Immature natural killer cell (primary cell): Measurements from ENCODE around the gene GLI3. TPM values are rescaled to one million over a fixed set of nuclear protein-coding genes. Genes with fewer than 3 reads are reported as not detected.

Source experiments
- DNase-seq, 3 donors: peaks; one replicate each; pipeline ENCODE4 v3.0.0; 2022; ENCODE audit warnings: mixed read lengths in 1 of 3
- H3K27ac Mint-ChIP-seq, 6 donors: one replicate each; pipeline ENCODE4 v1.8.0; 2020; ENCODE audit warnings: mixed read lengths in 6 of 6, mild to moderate bottlenecking in 5 of 6, inconsistent platforms in 4 of 6, moderate library complexity in 3 of 6
- H3K27me3 Mint-ChIP-seq, 3 donors: one replicate each; pipeline ENCODE4 v1.8.0; 2020 to 2021; ENCODE audit warnings: low read depth in 3 of 3, mild to moderate bottlenecking in 3 of 3, mixed read lengths in 3 of 3, moderate library complexity in 3 of 3, inconsistent platforms in 1 of 3
- H3K36me3 Mint-ChIP-seq, 3 donors: one replicate each; pipeline ENCODE4 v1.8.0; 2020; ENCODE audit warnings: mixed read lengths in 3 of 3, inconsistent platforms in 2 of 3, mild to moderate bottlenecking in 2 of 3
- H3K4me1 Mint-ChIP-seq, 2 donors: one replicate each; pipeline ENCODE4 v1.8.0; 2020; ENCODE audit warnings: inconsistent platforms in 2 of 2, mild to moderate bottlenecking in 2 of 2, mixed read lengths in 2 of 2, moderate library complexity in 1 of 2
- H3K4me3 Mint-ChIP-seq, 5 donors: one replicate each; pipeline ENCODE4 v1.8.0; 2020; ENCODE audit warnings: mild to moderate bottlenecking in 5 of 5, mixed read lengths in 5 of 5, inconsistent platforms in 3 of 5, moderate library complexity in 3 of 5
- H3K9me3 Mint-ChIP-seq, 6 donors: one replicate each; pipeline ENCODE4 v1.8.0; 2020; ENCODE audit warnings: mild to moderate bottlenecking in 6 of 6, mixed read lengths in 6 of 6, inconsistent platforms in 4 of 6, moderate library complexity in 3 of 6
- polyA plus RNA-seq, 3 donors: library from polyadenylated mRNA; unstranded; fragments of 300-500 nt; fragmentation: Illumina TruSeq; gene quantifications; one replicate each; pipeline ENCODE4 v1.2.3, GENCODE V29; 2021

Gene GLI3
- polyA plus RNA-seq, 3 donors from 2014 or later = 0.63 to 1.6 TPM; not detected in 1

DNA sequence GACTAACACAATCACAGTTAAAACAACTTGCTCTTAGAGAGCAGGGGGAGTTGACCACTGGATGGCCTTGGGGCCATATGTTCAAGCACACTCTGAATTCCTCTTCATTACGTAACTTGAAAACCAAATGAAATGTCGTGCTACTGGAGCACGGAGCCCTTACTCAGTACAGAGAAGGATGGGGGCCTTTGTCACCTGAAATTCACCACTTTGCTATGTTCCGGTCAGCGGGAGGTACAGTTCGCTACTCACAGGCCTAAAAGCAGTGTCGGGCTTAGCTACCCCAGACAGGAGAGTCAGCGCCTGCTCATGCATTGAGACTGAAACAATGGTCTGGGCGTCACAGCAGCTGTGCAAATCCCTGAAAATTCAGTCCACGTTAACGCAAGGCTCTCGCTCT, 39.6 kb downstream of the GLI3 start:
- Mint-ChIP-seq H3K4me3 (no peak overlapping the region), H3K27ac (no peak overlapping the region), H3K36me3 (no peaks in the 10 kb centered on the region), H3K9me3 (no peaks in the 10 kb centered on the region), H3K27me3 (no peaks in the 10 kb centered on the region), H3K4me1 (peaks cover 19 to 23% of the 10 kb centered on the region in 2 donors)
- DNase-seq = no peak

DNA sequence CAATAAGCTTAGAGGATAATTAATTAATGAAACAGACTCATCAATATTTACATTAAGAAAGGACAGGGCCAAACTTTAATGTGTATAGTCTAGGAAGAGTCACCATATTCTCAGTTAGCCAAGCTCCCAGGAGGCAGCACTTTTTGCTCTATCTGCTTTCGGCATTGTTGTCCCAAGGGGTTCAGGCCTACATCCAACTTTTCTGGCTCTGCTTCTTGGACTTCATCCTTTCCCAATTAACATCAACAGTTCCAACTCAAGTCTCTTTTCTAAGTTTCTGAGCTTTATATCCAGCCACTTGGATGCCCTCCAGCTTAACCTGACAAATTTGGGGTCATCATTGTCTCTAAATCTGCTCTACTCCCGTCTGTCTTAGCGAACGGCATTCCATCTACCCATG, 42.8 kb downstream of the GLI3 start:
- Mint-ChIP-seq H3K9me3 (no peaks in the 10 kb centered on the region), H3K36me3 (no peaks in the 10 kb centered on the region), H3K4me3 (peak overlapping the region in 3 of 5 donors; percentile 61 to 65 (median 62)), H3K27ac (peak overlapping the region in 3 of 6 donors; percentile 25 to 76 (median 65)), H3K4me1 (peaks cover 19 to 26% of the 10 kb centered on the region in 2 donors), H3K27me3 (no peaks in the 10 kb centered on the region)
- no peak for DNase-seq

- no peak for DNase-seq
- no peaks in the 10 kb centered on the region for H3K36me3 Mint-ChIP-seq
These were observed 43.4 kb downstream of the GLI3 start for GRCh38 chr7:42193471-42194129.

DNA sequence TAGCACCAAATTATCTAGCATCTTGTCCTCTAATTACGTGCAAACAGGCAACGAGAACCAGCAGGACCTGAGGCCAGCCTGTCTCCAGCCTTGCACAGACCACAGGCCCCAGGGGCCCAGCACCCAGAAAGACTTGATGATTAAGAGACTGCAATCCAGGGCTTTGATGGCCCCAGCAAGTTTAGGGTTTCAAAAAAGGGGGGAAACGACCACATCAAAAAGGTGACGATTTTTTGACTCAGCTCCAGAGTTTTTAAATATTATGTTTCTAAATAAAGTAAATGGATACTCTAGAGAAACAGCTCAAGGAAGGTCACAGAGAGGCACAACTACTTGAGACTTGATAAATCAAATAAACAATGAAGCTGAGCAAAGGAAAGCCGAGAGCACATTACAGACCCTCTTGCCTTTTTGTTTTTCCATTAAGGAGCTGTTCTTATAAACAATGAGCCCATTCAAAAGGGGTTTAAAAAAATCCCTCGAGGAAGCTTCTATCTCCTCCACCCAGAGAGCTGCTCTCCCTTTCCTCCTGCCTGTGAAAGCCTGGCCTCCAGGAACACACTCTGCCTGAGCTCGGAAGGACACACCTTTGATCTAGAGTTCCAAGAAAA, 44.1 kb downstream of the GLI3 start:
- H3K4me1 Mint-ChIP-seq = peaks cover 19 to 23% of the 10 kb centered on the region in 2 donors
- H3K27me3 Mint-ChIP-seq = no peaks in the 10 kb centered on the region
- no peaks in the 10 kb centered on the region for H3K36me3 Mint-ChIP-seq
- no peak for DNase-seq
- H3K27ac Mint-ChIP-seq = peak overlapping the region in 1 of 6 donors; percentile 32
- no peaks in the 10 kb centered on the region for H3K9me3 Mint-ChIP-seq
- peak overlapping the region in 1 of 5 donors; percentile 16 for H3K4me3 Mint-ChIP-seq

More at GRCh38 chr7:42193471-42194129, 43.4 kb downstream of the GLI3 start:
- peaks cover 19 to 25% of the 10 kb centered on the region in 2 donors for H3K4me1 Mint-ChIP-seq
- peak overlapping the region in 4 of 6 donors; percentile 0 to 76 (median 19) for H3K27ac Mint-ChIP-seq
- no peaks in the 10 kb centered on the region for H3K27me3 Mint-ChIP-seq
- H3K9me3 Mint-ChIP-seq = no peaks in the 10 kb centered on the region
- peak overlapping the region in 4 of 5 donors; percentile 61 to 65 (median 64) for H3K4me3 Mint-ChIP-seq

DNA sequence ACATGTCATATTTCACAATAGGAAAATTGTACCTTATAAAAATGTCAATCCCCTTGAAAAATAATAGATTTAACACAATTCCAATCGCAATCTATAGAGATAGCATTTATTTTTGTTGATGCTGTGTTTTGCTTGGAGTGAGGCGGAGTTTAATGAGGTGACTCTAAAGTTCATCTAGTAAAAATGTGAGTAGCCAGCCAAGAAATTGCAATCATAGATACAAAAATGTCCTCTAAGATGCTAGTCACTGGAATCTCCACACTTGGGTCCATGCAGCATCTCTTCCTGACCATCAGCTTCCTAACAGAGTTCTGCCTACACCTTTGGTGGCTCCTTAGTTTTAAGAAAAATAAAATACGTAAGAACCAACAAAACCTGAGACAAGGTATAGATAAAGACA, 44.9 kb downstream of the GLI3 start:
- no peak overlapping the region for H3K27ac Mint-ChIP-seq
- H3K4me3 Mint-ChIP-seq = no peak overlapping the region
- DNase-seq = no peak
- peaks cover 19 to 23% of the 10 kb centered on the region in 2 donors for H3K4me1 Mint-ChIP-seq
- H3K27me3 Mint-ChIP-seq = no peaks in the 10 kb centered on the region
- no peaks in the 10 kb centered on the region for H3K36me3 Mint-ChIP-seq
- H3K9me3 Mint-ChIP-seq = no peaks in the 10 kb centered on the region

DNA sequence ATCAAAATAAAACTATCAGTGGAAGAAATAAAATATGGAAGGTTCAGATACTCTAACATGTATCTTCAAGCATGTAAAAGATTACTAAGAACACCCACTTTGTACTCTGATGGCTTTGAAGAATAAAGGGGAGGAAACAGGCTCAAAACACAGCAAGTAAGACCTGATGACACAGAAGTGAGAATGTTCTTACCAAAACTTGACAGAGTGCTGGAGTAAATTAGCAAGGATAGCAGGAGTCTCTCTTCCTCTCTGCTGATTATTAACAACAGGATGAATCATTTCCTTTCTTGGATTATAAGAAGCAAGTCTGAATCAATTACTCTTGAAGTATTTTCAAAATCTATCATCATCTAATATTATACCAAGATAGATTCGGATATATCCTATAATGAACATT, 47.5 kb downstream of the GLI3 start:
- Mint-ChIP-seq H3K9me3 (no peaks in the 10 kb centered on the region), H3K36me3 (no peaks in the 10 kb centered on the region), H3K4me3 (no peak overlapping the region), H3K4me1 (peaks cover 18 to 21% of the 10 kb centered on the region in 2 donors), H3K27me3 (peaks cover 0 to 4% (median 0%) of the 10 kb centered on the region in 3 donors), H3K27ac (peak overlapping the region in 1 of 6 donors; percentile 36)
- DNase-seq = no peak

GRCh38 chr7:42186151-42186550, 50.9 kb downstream of the GLI3 start:
- Mint-ChIP-seq H3K4me1 (peaks cover 0 to 3% of the 10 kb centered on the region in 2 donors), H3K27ac (no peak overlapping the region), H3K4me3 (no peak overlapping the region), H3K9me3 (no peaks in the 10 kb centered on the region), H3K36me3 (no peaks in the 10 kb centered on the region), H3K27me3 (peaks cover 0 to 4% (median 2%) of the 10 kb centered on the region in 3 donors)
- DNase-seq = no peak

DNA sequence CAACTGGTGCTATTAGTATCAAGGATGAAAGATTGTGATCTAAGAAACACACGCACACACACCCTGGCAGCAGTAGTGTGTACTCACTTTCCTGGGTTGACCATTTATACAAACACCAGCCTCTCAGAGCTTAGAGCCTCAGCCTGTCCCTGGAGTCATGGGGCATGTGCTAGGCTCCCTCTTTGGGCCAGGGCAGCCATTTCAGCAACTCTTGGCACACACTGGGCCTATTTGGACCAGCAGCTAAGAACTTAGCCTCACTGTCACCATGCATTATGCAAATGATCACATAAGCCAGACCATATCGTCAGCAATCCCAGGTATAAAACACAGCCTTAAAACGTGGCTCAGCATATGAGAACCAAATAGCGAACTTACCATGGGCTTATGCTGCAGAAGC, 51.3 kb downstream of the GLI3 start:
- H3K4me1 Mint-ChIP-seq = peaks cover 0 to 3% of the 10 kb centered on the region in 2 donors
- H3K36me3 Mint-ChIP-seq = no peaks in the 10 kb centered on the region
- no peak overlapping the region for H3K4me3 Mint-ChIP-seq
- H3K27me3 Mint-ChIP-seq = peaks cover 0 to 4% (median 2%) of the 10 kb centered on the region in 3 donors
- no peaks in the 10 kb centered on the region for H3K9me3 Mint-ChIP-seq
- H3K27ac Mint-ChIP-seq = no peak overlapping the region
- DNase-seq = no peak

GRCh38 chr7:42183547-42183946, 53.5 kb downstream of the GLI3 start:
- peaks cover 0 to 3% (median 0%) of the 10 kb centered on the region in 3 donors for H3K36me3 Mint-ChIP-seq
- H3K4me1 Mint-ChIP-seq = no peaks in the 10 kb centered on the region
- peaks cover 0 to 4% (median 2%) of the 10 kb centered on the region in 3 donors for H3K27me3 Mint-ChIP-seq
- no peak overlapping the region for H3K27ac Mint-ChIP-seq
- no peak for DNase-seq
- H3K9me3 Mint-ChIP-seq = no peaks in the 10 kb centered on the region
- no peak overlapping the region for H3K4me3 Mint-ChIP-seq

DNA sequence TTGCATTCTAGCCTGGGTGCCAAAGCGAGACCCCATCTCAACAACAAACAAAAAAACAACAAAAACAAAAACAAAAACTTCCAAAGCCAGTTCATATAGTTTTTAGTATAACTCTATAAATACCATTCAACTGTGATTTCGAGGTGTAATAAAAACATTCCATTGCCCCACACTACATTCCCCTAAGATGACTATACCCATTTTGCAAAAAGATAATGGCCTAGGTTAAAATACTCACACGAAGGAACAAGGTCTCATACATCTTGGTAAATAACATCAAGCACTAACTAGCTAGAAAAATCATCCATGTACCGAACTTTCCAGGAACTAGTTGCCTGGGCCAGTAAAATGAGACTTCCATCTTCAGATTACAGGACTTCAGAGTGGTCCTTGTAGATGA, 55.4 kb downstream of the GLI3 start:
- Mint-ChIP-seq H3K27ac (no peak overlapping the region), H3K4me1 (no peaks in the 10 kb centered on the region), H3K27me3 (peaks cover 3 to 5% (median 4%) of the 10 kb centered on the region in 3 donors), H3K36me3 (peaks cover 0 to 7% (median 0%) of the 10 kb centered on the region in 3 donors), H3K4me3 (no peak overlapping the region), H3K9me3 (peaks cover 0 to 2% (median 0%) of the 10 kb centered on the region in 6 donors)
- no peak for DNase-seq

DNA sequence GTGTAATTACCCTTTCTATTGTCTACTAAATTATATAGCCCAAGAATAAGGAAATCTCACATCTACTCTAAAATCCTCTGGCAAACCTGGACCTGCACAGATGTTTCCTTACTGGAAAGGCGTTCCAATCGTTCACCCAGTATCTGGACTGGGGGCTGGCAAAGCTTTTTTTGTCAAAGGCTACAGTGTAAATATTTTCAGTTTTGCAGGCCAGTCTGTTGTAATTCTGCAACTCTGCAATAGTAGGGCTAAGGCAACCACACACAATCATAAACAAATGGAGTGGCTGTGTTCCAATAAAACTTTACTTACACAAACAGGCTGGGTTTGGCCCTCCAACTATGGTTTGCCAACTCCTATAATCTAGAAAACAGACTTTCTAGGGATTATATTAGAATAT, 56.2 kb downstream of the GLI3 start:
- DNase-seq = no peak
- Mint-ChIP-seq H3K27me3 (peaks cover 3 to 5% (median 4%) of the 10 kb centered on the region in 3 donors), H3K9me3 (peaks cover 0 to 2% (median 0%) of the 10 kb centered on the region in 6 donors), H3K4me3 (no peak overlapping the region), H3K4me1 (no peaks in the 10 kb centered on the region), H3K36me3 (peaks cover 0 to 7% (median 0%) of the 10 kb centered on the region in 3 donors), H3K27ac (no peak overlapping the region)

- H3K27ac Mint-ChIP-seq = no peak overlapping the region
- H3K4me1 Mint-ChIP-seq = no peaks in the 10 kb centered on the region
- H3K36me3 Mint-ChIP-seq = peaks cover 0 to 7% (median 0%) of the 10 kb centered on the region in 3 donors
- peaks cover 0 to 2% (median 0%) of the 10 kb centered on the region in 6 donors for H3K9me3 Mint-ChIP-seq
- no peak overlapping the region for H3K4me3 Mint-ChIP-seq
- peaks cover 2 to 3% (median 2%) of the 10 kb centered on the region in 3 donors for H3K27me3 Mint-ChIP-seq
- DNase-seq = no peak
These were observed 60.3 kb downstream of the GLI3 start for GRCh38 chr7:42176724-42177101.

DNA sequence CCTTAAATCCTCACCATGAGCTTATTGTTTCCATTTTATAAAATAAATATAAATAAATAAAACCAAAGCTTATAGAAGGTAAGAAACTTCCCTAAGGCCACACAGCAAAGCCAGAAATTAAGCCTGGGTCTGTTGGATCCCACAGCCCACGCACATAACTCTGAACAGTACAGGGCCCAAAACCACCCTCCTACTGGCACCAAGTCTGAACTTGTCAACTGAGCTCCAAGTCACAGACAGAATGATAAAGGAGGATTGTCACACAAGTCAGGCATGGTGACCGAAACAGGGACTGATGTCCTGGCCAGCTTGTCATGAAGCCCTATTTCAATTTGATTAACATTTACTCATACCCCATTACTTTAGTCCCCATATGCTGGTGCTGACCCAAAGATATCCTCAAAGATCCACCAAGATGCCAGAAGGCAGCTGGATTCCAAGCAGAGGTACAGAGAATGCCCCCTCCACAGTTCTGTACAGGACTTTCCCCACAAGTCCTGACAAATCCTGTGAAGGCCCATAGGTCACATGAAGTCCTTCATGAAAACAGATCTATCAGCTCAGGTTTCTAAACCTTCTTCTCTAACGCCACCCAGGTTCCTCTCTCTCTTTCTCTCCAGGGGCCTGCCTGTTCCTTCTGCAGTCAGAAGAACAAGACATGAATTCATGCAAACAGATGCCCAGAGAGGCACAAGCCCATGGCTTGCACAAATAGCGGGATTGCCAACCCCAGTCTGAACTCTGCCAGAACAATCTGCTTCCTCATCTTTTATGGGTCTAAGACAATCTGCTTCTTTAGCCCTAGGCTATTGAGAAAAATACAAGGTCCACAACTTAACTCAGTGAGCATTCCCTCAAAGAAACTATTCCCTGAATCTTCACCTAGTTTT, 60.9 kb downstream of the GLI3 start:
- Mint-ChIP-seq H3K4me1 (no peaks in the 10 kb centered on the region), H3K4me3 (no peak overlapping the region), H3K9me3 (peaks cover 0 to 2% (median 0%) of the 10 kb centered on the region in 6 donors), H3K36me3 (peaks cover 0 to 7% (median 0%) of the 10 kb centered on the region in 3 donors), H3K27ac (no peak overlapping the region), H3K27me3 (peaks cover 2 to 3% (median 2%) of the 10 kb centered on the region in 3 donors)
- no peak for DNase-seq
